ENCODE measurements around the gene KCNE4.

GRCh38 chr2:223083402-223084070, 31.5 kb downstream of the KCNE4 start:
- TF ChIP-seq CTCF (IDR thresholded peaks at IDR 0.05): no peak
- TF ChIP-seq POLR2A (IDR thresholded peaks at IDR 0.05): no peak
